ENCODE measurements around the gene GLI2. TPM values are rescaled to one million over a fixed set of nuclear protein-coding genes. Genes with fewer than 3 reads are reported as not detected.

Gene GLI2
- total and polyA plus RNA-seq, 2 of the 8 experiments (the other 6 are each of a cell fraction or from before 2014, with no cell fraction given): 18.4 to 46.9 TPM

DNA sequence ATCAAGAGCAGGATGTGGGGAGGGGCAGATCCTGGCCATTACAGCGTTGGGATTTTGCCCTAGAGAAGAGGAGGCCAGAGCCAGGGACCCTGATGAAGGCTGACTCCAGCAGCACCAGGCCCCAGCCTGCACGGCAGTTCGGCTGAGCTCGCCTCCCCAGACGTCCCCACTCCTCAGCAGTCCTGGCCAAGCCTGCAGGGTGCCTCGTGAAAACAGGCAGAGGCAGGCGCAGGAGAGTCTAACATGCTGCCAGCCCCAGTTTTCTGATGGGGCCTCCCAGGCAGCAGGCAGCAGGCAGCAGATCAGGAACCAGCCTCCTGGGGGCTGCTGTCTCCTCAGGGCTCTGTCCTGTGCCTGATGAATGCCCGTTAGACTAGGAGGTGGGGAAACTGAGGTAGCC lies 19.7 kb upstream of the GLI2 start:
- CTCF ChIA-PET (ENCODE audit: partially characterized antibody): interaction anchor here (0.6 to 1.8 kb wide), 7 partner anchors 11 to 380 kb away, joined by 3 to 7 read pairs (median 4); no protein-coding TSS in a partner anchor
- WGBS, 2 experiments (ENCODE audit: extremely low coverage in 1 of 2, insufficient coverage in 1 of 2, insufficient read length in 1 of 2, insufficient replicate concordance in 2 of 2, low coverage in 1 of 2, low lambda C conversion rate in 2 of 2, missing lambda C conversion rate in 1 of 2): 80% methylated on average over 7 of the region's 8 CpGs; no CpG with 5 or more reads in 1 of the 2 experiments

More for the DNA sequence above, 19.7 kb upstream of the GLI2 start:
- Histone ChIP-seq H3K56ac (replicated peaks; ENCODE audit: insufficient read length, low read depth, low read length) (no peak overlapping the region), H3K27me3 (replicated peaks in 1 of 4; ENCODE audit: control insufficient read depth in 3 of 4, extremely low read depth in 1 of 4, insufficient read depth in 3 of 4, low read length in 3 of 4) (peaks cover 0 to 23% (median 6%) of the 10 kb centered on the region in 4 experiments; a peak in 6 of 7 replicates), H3K14ac (ENCODE audit: insufficient read length) (no peak overlapping the region), H3K18ac (ENCODE audit: extremely low read depth, low read length) (no peak overlapping the region), H4K5ac (ENCODE audit: insufficient read length, low read depth, low read length) (no peak overlapping the region), H3K4me1 (replicated peaks in 1 of 4; ENCODE audit: control insufficient read depth in 3 of 4, insufficient read depth in 4 of 4, low read length in 3 of 4) (peaks cover 5 to 10% (median 6%) of the 10 kb centered on the region in 4 experiments), H4K91ac (replicated peaks; ENCODE audit: insufficient read length, low read length) (no peak overlapping the region), H3K4me2 (ENCODE audit: insufficient read depth in 1 of 2, low read depth in 2 of 2, low read length in 2 of 2) (no peak overlapping the region), H3K4ac (replicated peaks; ENCODE audit: insufficient read length, low read depth, low read length) (no peak overlapping the region), H3K4me3 (ENCODE audit: extremely low read depth in 1 of 4, insufficient read depth in 2 of 4, low read depth in 3 of 4, low read length in 4 of 4) (no peak overlapping the region), H3K9ac (replicated peaks in 1 of 4; ENCODE audit: extremely low read depth in 1 of 4, low read depth in 3 of 4, low read length in 3 of 4) (no peak overlapping the region), H4K20me1 (replicated peaks in 1 of 2; ENCODE audit: control insufficient read depth in 1 of 2, insufficient read depth in 2 of 2, low read length in 2 of 2) (no peaks in the 10 kb centered on the region), H2BK20ac (ENCODE audit: low read length) (no peak overlapping the region), H2BK5ac (ENCODE audit: low read depth, low read length) (0 out of 2 replicates have a peak overlapping the region, but pooled peaks have one; percentile 12), H3K23ac (ENCODE audit: insufficient read length) (no peak overlapping the region), H3K79me1 (ENCODE audit: low read depth, low read length) (no peaks in the 10 kb centered on the region), H3K23me2 (ENCODE audit: low read depth, low read length) (no peaks in the 10 kb centered on the region), H2AK5ac (ENCODE audit: low read depth, low read length) (no peak overlapping the region; the same call in 1 of the 2 replicates), H3K9me3 (ENCODE audit: insufficient read depth in 2 of 2, low read depth in 1 of 2, low read length in 1 of 2) (no peaks in the 10 kb centered on the region), H2BK120ac (replicated peaks; ENCODE audit: low read depth, low read length) (no peak overlapping the region), H2BK12ac (ENCODE audit: low read depth, low read length) (no peak overlapping the region), H4K8ac (ENCODE audit: extremely low read depth, insufficient read depth, low read length) (no peak overlapping the region; the same call in 1 of the 2 replicates), H3K79me2 (ENCODE audit: control insufficient read depth in 1 of 2, insufficient read depth in 2 of 2, low read length in 2 of 2) (no peaks in the 10 kb centered on the region), H3K27ac (ENCODE audit: low read depth, low read length) (no peak overlapping the region), H3K36me3 (ENCODE audit: control insufficient read depth in 2 of 4, insufficient read depth in 4 of 4, low read length in 3 of 4) (no peaks in the 10 kb centered on the region), H2BK15ac (ENCODE audit: low read length) (no peak overlapping the region), H2AFZ (ENCODE audit: low read length) (no peak overlapping the region)
- DNase-seq (ENCODE audit: low read depth in 1 of 2, low spot score in 2 of 2): no peak
- no peak for FAIRE-seq
- TF ChIP-seq, protein P1, sequence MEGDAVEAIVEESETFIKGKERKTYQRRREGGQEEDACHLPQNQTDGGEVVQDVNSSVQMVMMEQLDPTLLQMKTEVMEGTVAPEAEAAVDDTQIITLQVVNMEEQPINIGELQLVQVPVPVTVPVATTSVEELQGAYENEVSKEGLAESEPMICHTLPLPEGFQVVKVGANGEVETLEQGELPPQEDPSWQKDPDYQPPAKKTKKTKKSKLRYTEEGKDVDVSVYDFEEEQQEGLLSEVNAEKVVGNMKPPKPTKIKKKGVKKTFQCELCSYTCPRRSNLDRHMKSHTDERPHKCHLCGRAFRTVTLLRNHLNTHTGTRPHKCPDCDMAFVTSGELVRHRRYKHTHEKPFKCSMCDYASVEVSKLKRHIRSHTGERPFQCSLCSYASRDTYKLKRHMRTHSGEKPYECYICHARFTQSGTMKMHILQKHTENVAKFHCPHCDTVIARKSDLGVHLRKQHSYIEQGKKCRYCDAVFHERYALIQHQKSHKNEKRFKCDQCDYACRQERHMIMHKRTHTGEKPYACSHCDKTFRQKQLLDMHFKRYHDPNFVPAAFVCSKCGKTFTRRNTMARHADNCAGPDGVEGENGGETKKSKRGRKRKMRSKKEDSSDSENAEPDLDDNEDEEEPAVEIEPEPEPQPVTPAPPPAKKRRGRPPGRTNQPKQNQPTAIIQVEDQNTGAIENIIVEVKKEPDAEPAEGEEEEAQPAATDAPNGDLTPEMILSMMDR (IDR thresholded peaks at IDR 0.05; ENCODE audit: control extremely low read depth in 1 of 3, insufficient read depth in 1 of 3, low read depth in 1 of 3, low read length in 3 of 3): no peak
- TF ChIP-seq CTBP2 (IDR thresholded peaks at IDR 0.05; ENCODE audit: borderline replicate concordance, insufficient read depth, insufficient read length, low read length) (no peak), KDM4A (IDR thresholded peaks at IDR 0.05; ENCODE audit: low read depth, low read length, severe bottlenecking) (no peak), JUND (IDR thresholded peaks at IDR 0.05; ENCODE audit: low read length) (no peak), SAP30 (IDR thresholded peaks at IDR 0.05; ENCODE audit: insufficient read depth, insufficient replicate concordance, low read length) (no peak)
- POLR2A ChIA-PET (ENCODE audit: partially characterized antibody): interaction anchor here (0.5 to 1.2 kb wide), 2 partner anchors 22 to 715 kb away, joined by 3 to 4 read pairs; no protein-coding TSS in a partner anchor

All from H1 (cell line).